IPS DF 19.7 (cell line): ENCODE data around the gene GADL1.

ENCODE experiments used
- DNase-seq: peaks from one replicate; pipeline ENCODE4 v3.0.0-alpha.2; 2013; ENCODE audit warnings: low read depth, low spot score

GADL1 gene

GRCh38 chr3:30894521-30895251 lies at the start of gene GADL1:
TSS of gene GADL1 (minus strand) at chr3:30894661. CDS start at chr3:30894614, 47 bp downstream.
- no peak for DNase-seq

GRCh38 chr3:30944124-30944523 lies 49.7 kb upstream of the GADL1 start:
- no peak for DNase-seq

GRCh38 chr3:30943206-30943605 lies 48.7 kb upstream of the GADL1 start:
- DNase-seq: no peak

- DNase-seq: no peak
These were observed 46.9 kb upstream of the GADL1 start for GRCh38 chr3:30941342-30941741.

DNA sequence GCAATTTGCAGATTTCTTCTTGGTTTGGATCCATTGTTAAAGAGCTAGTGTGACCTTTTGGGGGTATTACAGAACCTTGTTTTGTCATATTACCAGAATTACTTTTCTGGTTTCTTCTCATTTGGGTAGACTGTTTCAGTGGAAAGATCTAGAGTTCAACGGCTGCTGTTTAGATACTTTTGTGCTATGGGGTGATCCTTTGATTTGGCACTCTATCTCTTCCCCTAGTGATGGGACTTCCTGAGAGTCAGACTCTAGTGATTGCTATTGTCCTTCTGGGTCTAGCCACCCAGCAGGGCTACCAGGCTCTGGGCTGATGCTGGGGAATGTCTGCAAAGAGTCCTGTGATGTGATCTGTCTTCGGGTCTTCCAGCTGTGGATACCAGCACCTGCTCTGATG lies 46.3 kb upstream of the GADL1 start:
- no peak for DNase-seq

- no peak for DNase-seq
These were observed 39.7 kb upstream of the GADL1 start for GRCh38 chr3:30934208-30934550.

- DNase-seq: no peak
These were observed 39.2 kb upstream of the GADL1 start for GRCh38 chr3:30933478-30934207.

DNA sequence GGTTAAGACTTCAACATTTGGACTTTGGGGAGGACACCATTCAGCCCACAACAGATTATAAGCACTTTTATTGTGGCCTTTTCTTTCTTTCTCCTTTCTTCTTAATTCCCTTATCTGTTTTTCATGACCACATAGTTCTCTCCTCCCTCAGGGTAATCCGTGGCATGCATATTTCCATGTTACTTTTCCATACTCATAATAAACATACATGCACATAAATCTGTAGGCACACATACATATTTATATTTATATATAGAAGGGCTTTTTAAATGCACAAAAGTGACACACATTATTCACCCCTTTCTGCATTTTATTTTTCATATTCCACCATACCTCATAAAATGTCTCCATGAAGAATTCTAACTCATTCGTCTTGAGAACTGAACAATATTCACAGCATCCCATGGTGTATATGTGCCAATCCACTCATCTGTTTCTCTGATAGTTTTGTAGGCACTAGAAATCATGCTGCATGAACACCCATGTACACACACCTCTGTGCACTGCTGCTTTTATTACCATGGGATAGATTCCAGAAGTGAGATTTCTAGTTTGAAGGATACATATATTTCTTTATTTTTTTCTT lies 38.1 kb upstream of the GADL1 start:
- no peak for DNase-seq

DNA sequence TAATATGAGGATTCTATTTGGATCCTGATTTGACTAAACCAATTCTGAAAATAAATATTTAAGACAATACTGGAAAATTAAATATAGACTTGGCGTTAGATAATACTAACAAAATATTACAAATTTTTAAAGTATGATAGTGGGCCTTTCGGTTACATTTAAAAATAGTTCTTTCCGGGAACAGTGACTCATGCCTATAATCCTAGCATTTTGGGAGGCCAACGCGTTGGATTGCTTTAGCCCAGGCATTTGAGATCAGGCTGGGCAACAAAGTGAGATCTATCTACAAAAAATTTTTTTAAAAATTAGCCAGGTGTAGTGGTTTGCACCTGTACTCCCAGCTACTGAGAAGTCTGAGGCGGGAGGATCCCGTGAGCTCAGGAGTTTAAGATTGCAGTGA lies 30.3 kb upstream of the GADL1 start:
- DNase-seq: no peak

GRCh38 chr3:30919564-30919963 lies 25.1 kb upstream of the GADL1 start:
- DNase-seq: no peak

DNA sequence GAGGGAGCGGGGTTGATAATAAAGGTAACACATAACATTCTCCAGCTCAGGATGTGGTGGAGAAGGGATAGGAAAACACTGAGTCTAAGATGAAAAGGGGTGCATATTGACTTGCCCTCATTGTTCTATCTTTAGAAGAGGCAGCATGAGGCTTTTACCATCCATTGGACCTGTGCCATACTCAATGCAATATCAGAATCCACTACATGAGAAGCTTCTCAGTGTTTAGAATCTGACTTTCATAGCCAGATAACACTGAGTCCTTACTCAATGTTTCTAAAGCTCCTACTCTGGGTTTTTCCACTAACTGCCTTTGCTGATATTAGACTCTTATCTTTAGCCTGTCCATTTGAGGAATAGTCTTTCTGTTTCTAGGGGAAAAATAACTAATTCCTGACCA lies 24.3 kb upstream of the GADL1 start:
- no peak for DNase-seq

GRCh38 chr3:30915782-30916181 lies 21.3 kb upstream of the GADL1 start:
- no peak for DNase-seq

DNA sequence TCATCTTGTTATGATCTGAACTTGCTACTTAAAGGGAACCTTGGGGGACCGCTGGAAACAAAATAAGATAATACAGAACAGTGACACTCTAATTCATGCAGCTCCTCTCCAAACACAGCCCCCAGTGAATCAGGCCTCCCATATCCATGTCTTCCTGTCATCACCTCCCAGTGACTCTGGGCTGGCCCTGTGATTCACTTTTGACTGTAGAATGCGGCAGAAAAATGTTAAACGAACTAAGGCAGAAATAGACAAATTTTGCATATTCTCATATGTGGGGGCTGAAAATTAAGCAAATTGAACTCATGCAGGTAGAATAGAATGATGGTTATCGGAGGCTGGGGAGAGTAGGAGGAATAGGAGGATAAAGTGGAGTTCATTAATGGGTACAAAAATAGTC lies 20.2 kb upstream of the GADL1 start:
- DNase-seq: no peak

- DNase-seq: no peak
These were observed 18.7 kb upstream of the GADL1 start for GRCh38 chr3:30913176-30913575.

DNA sequence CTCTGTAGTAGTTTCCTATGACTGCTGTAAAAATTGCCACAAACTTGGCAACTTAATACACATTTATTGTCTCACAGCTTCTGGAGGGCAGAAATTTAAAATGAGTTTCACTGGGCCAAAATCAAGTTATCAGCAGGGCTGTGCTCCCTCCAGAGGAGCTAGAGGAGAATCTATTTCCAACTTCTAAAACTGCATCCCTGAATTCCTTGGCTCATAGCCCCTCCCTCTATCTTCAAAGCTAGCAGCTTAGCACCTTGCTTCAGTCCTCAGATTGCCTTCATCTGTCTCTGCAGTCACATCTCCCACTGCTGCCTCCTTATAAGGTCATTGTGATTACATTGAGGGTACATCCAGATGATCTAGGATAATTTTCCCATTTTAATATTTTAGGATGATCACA lies 17.8 kb upstream of the GADL1 start:
- no peak for DNase-seq

DNA sequence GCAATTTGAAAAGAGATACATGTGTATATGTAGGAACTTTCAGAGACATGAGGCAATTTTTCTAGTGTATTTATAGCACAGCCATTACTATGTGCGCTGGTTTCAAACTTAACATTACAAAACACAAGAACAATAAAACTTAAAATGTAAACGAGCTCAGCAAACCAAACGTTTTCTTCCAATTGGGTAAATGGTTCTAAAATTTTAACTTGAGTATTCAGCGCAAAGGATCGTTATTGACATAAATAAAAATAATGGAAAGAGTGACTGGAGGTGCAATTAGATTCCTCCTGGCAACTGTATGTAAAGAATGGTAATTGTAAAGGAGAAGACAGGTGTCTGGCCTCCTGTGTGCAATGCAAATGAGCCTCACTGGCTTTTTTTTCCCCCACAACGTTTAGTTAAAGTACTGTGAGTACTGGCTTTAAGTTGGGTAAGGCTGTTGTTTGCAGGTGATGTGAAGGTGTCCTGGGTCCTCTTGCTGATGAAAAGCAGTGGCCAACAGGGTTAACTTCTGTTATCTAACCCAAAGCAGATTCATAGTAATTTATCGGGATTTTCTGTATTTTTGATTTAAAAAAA lies 14.1 kb upstream of the GADL1 start:
- DNase-seq: no peak

GRCh38 chr3:30904996-30905395 lies 10.5 kb upstream of the GADL1 start:
- DNase-seq: no peak

GRCh38 chr3:30895329-30895728 lies 868 bp upstream of the GADL1 start:
- no peak for DNase-seq

DNA sequence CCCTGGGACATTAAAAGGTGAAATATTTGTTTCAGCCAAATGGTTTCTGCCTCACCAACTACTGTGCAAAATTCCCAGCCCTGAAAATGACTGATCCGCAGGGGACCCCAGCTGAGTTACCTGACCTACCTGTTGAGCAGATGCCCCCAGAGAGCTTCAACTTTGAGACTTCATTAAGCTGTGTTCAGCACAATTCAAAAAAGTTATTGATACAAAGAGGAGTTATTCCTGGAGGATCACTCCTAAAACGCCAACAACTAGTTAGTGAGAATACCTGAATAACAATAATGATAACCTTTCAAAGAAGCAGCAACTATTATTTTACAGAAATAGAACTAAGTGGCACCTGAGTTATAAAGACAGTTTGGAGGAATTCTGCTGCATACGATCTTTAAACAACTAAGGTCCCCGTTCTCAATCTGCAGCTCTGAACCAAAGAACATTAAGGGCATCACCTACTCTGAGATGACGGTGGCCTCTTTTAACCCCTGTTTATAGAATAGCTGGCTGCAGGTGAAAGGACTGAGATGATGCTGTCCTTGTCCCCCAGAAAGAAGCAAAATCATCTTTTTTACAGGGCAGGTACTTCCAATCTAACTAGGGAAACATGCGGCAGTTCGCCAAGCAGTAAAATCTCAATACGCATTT lies 659 bp downstream of the GADL1 start:
- no peak for DNase-seq

- DNase-seq: no peak
These were observed 3.6 kb downstream of the GADL1 start for GRCh38 chr3:30890907-30891306.

DNA sequence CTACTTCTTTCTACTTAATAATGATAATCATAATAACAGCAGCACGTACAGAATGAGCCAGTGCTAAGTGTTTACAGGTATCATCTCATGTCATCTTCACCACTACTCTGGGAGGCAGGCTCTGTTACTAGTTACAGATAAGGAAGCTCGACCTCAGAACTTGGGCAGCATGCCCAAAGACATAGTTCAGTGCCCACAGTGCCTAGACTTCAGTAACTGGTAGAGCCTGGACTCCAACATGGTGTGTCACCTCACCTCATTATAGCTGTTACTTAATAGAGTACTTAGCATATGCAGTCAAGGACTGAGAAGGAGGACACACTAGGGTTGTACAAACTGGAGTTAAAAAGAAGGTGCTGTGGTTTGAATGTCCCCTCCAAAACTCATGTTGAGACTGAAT lies 7.6 kb downstream of the GADL1 start:
- no peak for DNase-seq

- DNase-seq: no peak
These were observed 15.6 kb downstream of the GADL1 start for GRCh38 chr3:30878862-30879261.
